ENCODE results near the gene FCN1.

DNA sequence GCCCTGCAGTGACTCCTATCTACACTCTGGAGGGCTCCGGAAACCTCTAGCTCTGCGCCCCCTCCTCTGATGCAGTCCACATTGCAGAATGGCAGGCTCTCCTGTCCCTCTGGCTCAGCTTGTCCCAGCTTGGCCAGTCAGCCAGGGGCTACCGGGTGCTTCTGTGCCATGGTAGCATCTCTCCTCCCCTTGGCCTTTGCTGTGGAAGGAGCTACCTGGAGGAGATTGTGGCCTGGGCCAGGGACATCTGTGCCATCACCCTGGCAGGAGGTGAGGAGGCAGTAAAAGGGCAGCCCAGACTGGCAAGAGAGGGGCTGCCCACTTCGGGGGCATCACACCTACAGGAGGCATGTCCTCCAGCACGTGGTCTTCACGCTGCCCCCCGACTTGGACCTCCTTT lies 38.1 kb upstream of the FCN1 start:
- TF ChIP-seq, protein P1, sequence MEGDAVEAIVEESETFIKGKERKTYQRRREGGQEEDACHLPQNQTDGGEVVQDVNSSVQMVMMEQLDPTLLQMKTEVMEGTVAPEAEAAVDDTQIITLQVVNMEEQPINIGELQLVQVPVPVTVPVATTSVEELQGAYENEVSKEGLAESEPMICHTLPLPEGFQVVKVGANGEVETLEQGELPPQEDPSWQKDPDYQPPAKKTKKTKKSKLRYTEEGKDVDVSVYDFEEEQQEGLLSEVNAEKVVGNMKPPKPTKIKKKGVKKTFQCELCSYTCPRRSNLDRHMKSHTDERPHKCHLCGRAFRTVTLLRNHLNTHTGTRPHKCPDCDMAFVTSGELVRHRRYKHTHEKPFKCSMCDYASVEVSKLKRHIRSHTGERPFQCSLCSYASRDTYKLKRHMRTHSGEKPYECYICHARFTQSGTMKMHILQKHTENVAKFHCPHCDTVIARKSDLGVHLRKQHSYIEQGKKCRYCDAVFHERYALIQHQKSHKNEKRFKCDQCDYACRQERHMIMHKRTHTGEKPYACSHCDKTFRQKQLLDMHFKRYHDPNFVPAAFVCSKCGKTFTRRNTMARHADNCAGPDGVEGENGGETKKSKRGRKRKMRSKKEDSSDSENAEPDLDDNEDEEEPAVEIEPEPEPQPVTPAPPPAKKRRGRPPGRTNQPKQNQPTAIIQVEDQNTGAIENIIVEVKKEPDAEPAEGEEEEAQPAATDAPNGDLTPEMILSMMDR (IDR thresholded peaks at IDR 0.05) = no peak
- no peak for TF ChIP-seq EZH2 (IDR thresholded peaks at IDR 0.05)
